NT2/D1 (cell line): ENCODE results near the gene USH2A.

Source experiments
- DNase-seq: peaks from one replicate; pipeline ENCODE4 v3.0.0-alpha.2; 2011; ENCODE audit warnings: low read depth, low spot score
- H3K27me3 ChIP-seq: 2 replicates; pipeline ENCODE4 v1.6.0; 2011; ENCODE audit warnings: mild to moderate bottlenecking; ENCODE audit not compliant: insufficient read length, insufficient read depth
- H3K36me3 ChIP-seq: 2 replicates; pipeline ENCODE4 v1.6.1; 2011; ENCODE audit warnings: mild to moderate bottlenecking, low read length, mixed read lengths; ENCODE audit not compliant: insufficient read depth, insufficient read length
- H3K4me1 ChIP-seq: 2 replicates; pipeline ENCODE4 v1.5.1; 2011; ENCODE audit not compliant: insufficient read depth, insufficient read length
- H3K4me3 ChIP-seq: 2 replicates; pipeline ENCODE4 v1.5.1; 2011; ENCODE audit warnings: low read depth; ENCODE audit not compliant: insufficient read length
- H3K9ac ChIP-seq: 2 replicates; pipeline ENCODE4 v1.6.0; 2011; ENCODE audit warnings: low read depth; ENCODE audit not compliant: insufficient read length
- H3K9me3 ChIP-seq: 2 replicates; pipeline ENCODE4 v1.5.1; 2011; ENCODE audit warnings: mild to moderate bottlenecking, low read length; ENCODE audit not compliant: insufficient read depth
- SUZ12 ChIP-seq: IDR thresholded peaks from 2 replicates; pipeline ENCODE4 v1.6.1; 2011; ENCODE audit not compliant: insufficient read length, insufficient read depth; ENCODE audit errors: extremely low read depth
- YY1 ChIP-seq: IDR thresholded peaks from 2 replicates; pipeline ENCODE4 v1.6.1; 2011; ENCODE audit not compliant: insufficient read length, insufficient read depth
- ZNF274 ChIP-seq: IDR thresholded peaks from 2 replicates; pipeline ENCODE4 v1.6.1; 2011; ENCODE audit warnings: mild to moderate bottlenecking, low read depth, low read length

Gene USH2A

GRCh38 chr1:216246577-216247203 is 176.6 kb downstream of the USH2A start:
- no peaks in the 10 kb centered on the region for H3K27me3 ChIP-seq
- no peak for TF ChIP-seq SUZ12
- TF ChIP-seq YY1: no peak
- no peak for TF ChIP-seq ZNF274
- no peak overlapping the region for H3K4me3 ChIP-seq
- DNase-seq: no peak
- no peaks in the 10 kb centered on the region for H3K4me1 ChIP-seq
- H3K36me3 ChIP-seq: no peaks in the 10 kb centered on the region
- no peaks in the 10 kb centered on the region for H3K9me3 ChIP-seq
- H3K9ac ChIP-seq: no peak overlapping the region

GRCh38 chr1:216238844-216239243 is 184.4 kb downstream of the USH2A start:
- Histone ChIP-seq H3K36me3 (no peaks in the 10 kb centered on the region), H3K27me3 (no peaks in the 10 kb centered on the region), H3K4me1 (no peaks in the 10 kb centered on the region), H3K9me3 (no peaks in the 10 kb centered on the region), H3K9ac (no peak overlapping the region), H3K4me3 (no peak overlapping the region)
- DNase-seq: no peak
- TF ChIP-seq SUZ12: no peak
- no peak for TF ChIP-seq ZNF274
- no peak for TF ChIP-seq YY1

- Histone ChIP-seq H3K36me3 (no peaks in the 10 kb centered on the region), H3K4me1 (no peaks in the 10 kb centered on the region), H3K27me3 (no peaks in the 10 kb centered on the region), H3K9ac (no peak overlapping the region), H3K9me3 (no peaks in the 10 kb centered on the region), H3K4me3 (no peak overlapping the region)
- TF ChIP-seq ZNF274: no peak
- TF ChIP-seq SUZ12: no peak
- no peak for TF ChIP-seq YY1
- no peak for DNase-seq
Measured at GRCh38 chr1:216237927-216238542, 185.2 kb downstream of the USH2A start.

GRCh38 chr1:216224233-216224632 is 199.0 kb downstream of the USH2A start:
- Histone ChIP-seq H3K4me3 (no peak overlapping the region), H3K9me3 (0 out of 2 replicates have a peak, but pooled peaks cover 5% of the 10 kb centered on the region), H3K27me3 (no peaks in the 10 kb centered on the region), H3K4me1 (no peaks in the 10 kb centered on the region), H3K9ac (no peak overlapping the region), H3K36me3 (no peaks in the 10 kb centered on the region)
- TF ChIP-seq SUZ12 (no peak), YY1 (no peak), ZNF274 (no peak)
- DNase-seq: no peak

GRCh38 chr1:216223486-216223885 is 199.8 kb downstream of the USH2A start:
- Histone ChIP-seq H3K36me3 (no peaks in the 10 kb centered on the region), H3K9ac (no peak overlapping the region), H3K9me3 (0 out of 2 replicates have a peak, but pooled peaks cover 5% of the 10 kb centered on the region), H3K4me1 (no peaks in the 10 kb centered on the region), H3K4me3 (no peak overlapping the region), H3K27me3 (no peaks in the 10 kb centered on the region)
- DNase-seq: no peak
- no peak for TF ChIP-seq YY1
- no peak for TF ChIP-seq SUZ12
- no peak for TF ChIP-seq ZNF274

- Histone ChIP-seq H3K27me3 (no peaks in the 10 kb centered on the region), H3K4me1 (no peaks in the 10 kb centered on the region), H3K4me3 (no peak overlapping the region), H3K9ac (no peak overlapping the region), H3K9me3 (no peaks in the 10 kb centered on the region), H3K36me3 (no peaks in the 10 kb centered on the region)
- TF ChIP-seq SUZ12 (no peak), ZNF274 (no peak), YY1 (no peak)
- DNase-seq: no peak
Measured at GRCh38 chr1:216222288-216222687, 201.0 kb downstream of the USH2A start.

- no peak for TF ChIP-seq YY1
- TF ChIP-seq SUZ12: no peak
- no peak for TF ChIP-seq ZNF274
- H3K9me3 ChIP-seq: no peaks in the 10 kb centered on the region
- DNase-seq: peak; percentile 75
- H3K27me3 ChIP-seq: no peaks in the 10 kb centered on the region
- no peak overlapping the region for H3K4me3 ChIP-seq
- H3K9ac ChIP-seq: no peak overlapping the region
- no peaks in the 10 kb centered on the region for H3K36me3 ChIP-seq
- H3K4me1 ChIP-seq: no peaks in the 10 kb centered on the region
Measured at GRCh38 chr1:216221260-216221700, 202.0 kb downstream of the USH2A start.
